Heart left ventricle (tissue), 16 donors: ENCODE results near the gene ELOA2. TPM values are rescaled to one million over a fixed set of nuclear protein-coding genes. Genes with fewer than 3 reads are reported as not detected.

Experiments used
- ATAC-seq, 4 donors: fragments of 200-7000 bp; cut with Tn5 transposase; one replicate each; pipeline ENCODE4 v1.9.1; 2020 to 2022; ENCODE audit warnings: moderate library complexity in 4 of 4, mild to moderate bottlenecking in 3 of 4, moderate number of reproducible peaks in 1 of 4
- DNase-seq, 5 donors: peaks; one replicate each; pipeline ENCODE4 v3.0.0-alpha.2; 2020
- H3K27ac ChIP-seq, 12 donors: fragments of 200-600 bp; sonication (generic) in 4 of 12; one replicate each; pipeline versions ENCODE4 v1.5.0 to v1.8.0; 2016 to 2022; ENCODE audit warnings: mild to moderate bottlenecking in 2 of 12
- H3K27me3 ChIP-seq, 9 donors: fragments of 200-600 bp; sonication (generic) in 2 of 9; one replicate each; pipeline versions ENCODE4 v1.5.1 to v1.8.0; 2016 to 2022; ENCODE audit warnings: mild to moderate bottlenecking in 3 of 9
- H3K36me3 ChIP-seq, 9 donors: fragments of 200-600 bp; sonication (generic) in 2 of 9; one replicate each; pipeline versions ENCODE4 v1.5.0 to v1.8.0; 2018 to 2022; ENCODE audit warnings: mild to moderate bottlenecking in 2 of 9
- H3K4me1 ChIP-seq, 12 donors: fragments of 200-600 bp; sonication (generic) in 4 of 12; one replicate each; pipeline versions ENCODE4 v1.5.0 to v1.8.0; 2016 to 2022; ENCODE audit warnings: mild to moderate bottlenecking in 3 of 12
- H3K4me3 ChIP-seq, 12 donors: fragments of 200-600 bp; sonication (generic) in 4 of 12; one replicate each; pipeline versions ENCODE4 v1.5.0 to v1.8.0; 2017 to 2022; ENCODE audit warnings: mild to moderate bottlenecking in 9 of 12, moderate library complexity in 4 of 12
- H3K9me3 ChIP-seq, 12 donors: fragments of 200-600 bp; sonication (generic) in 4 of 12; one replicate each; pipeline versions ENCODE4 v1.5.0 to v1.8.0; 2016 to 2022; ENCODE audit warnings: mild to moderate bottlenecking in 1 of 12
- POLR2A ChIP-seq, 2 donors: fragments of 450-650 bp; IDR thresholded peaks; one replicate each; pipeline ENCODE4 v1.6.1; 2017; ENCODE audit warnings: antibody characterized with exemption in 2 of 2, mild to moderate bottlenecking in 2 of 2, moderate library complexity in 2 of 2
- WGBS, 4 donors: extraction: QIAGEN DNeasy Blood & Tissue Kit in 2 of 4; methylation state at CpG; one replicate each; pipeline versions ENCODE4 v1.1.5 to v1.1.7; 2013 to 2018; 5-methylcytosine and 5-hydroxymethylcytosine counted together
- intact Hi-C, 10 donors: fragments of 100-400 bp; cut with DNase I; formaldehyde crosslinking; loops; one replicate each; pipeline versions ENCODE4 v1.11.1 to v1.14.2; 2022
- polyA plus RNA-seq, 2 donors: library from polyadenylated mRNA; stranded (reverse); fragments of 200-250 nt; gene quantifications; one replicate each; pipeline ENCODE4 v1.2.3, GENCODE V29; 2013
- total RNA-seq, 9 donors: library from RNA; depleted of rRNA in 2 of 9; stranded (reverse); fragments of >200 nt in 2 of 9; fragmentation: NEBNext Ultra II Directional in 3 of 9; extraction: Animal tissue kit (Norgen Biotek cat#: 25700) in 3 of 9; gene quantifications; one replicate each; pipeline versions ENCODE4 v1.1.0 to v1.2.4, GENCODE V29; 2016 to 2023
- TF ChIP-seq, protein P1 (sequence below), 12 donors: fragments of 200-600 bp; sonication (generic) in 4 of 12; IDR thresholded peaks; one replicate each; pipeline versions ENCODE4 v1.5.0 to v1.8.0; 2018 to 2022; ENCODE audit warnings: antibody characterized with exemption in 12 of 12, mild to moderate bottlenecking in 5 of 12
- donor health status: ischemic (EF 13 %, LVEDD 7.1; RV severe dilation, severe dysfunction).
- donor health status: healthy with polysubstance abuse.
- donor health status: DM: no; HTN: yes; CAD: no.
- donor health status: DM: no; HTN: no; CAD: no.
- donor health status: ischemic (EF 25% LVEDD 6.9; RV normal size, moderate dysfunction).
- donor health status: ischemic (EF 25% LVEDD 5.7; RV mildly dilated, moderate dysfunction).
- donor health status: healthy.
- donor health status: DM: yes; HTN: yes; CAD: no.
- donor health status: ischemic (EF 35%, LVEDD 5.7; RV mildly dilated, moderate dysfunction).
- donor health status: nonischemic (EF 11% LVEDD 7.7; RV severe dilation, severe dysfunction).
- donor health status: DM: yes; HTN: yes; CAD: no.
- donor health status: PGD.
- donor health status: ischemic (EF 29% LVEDD 5.4; RV normal size, mild dysfunction).
- donor health status: nonischemic (EF 23%, LVEDD 6.1; RV moderate dilation, normal function).

Gene ELOA2
- total and polyA plus RNA-seq, 11 donors = not detected

DNA sequence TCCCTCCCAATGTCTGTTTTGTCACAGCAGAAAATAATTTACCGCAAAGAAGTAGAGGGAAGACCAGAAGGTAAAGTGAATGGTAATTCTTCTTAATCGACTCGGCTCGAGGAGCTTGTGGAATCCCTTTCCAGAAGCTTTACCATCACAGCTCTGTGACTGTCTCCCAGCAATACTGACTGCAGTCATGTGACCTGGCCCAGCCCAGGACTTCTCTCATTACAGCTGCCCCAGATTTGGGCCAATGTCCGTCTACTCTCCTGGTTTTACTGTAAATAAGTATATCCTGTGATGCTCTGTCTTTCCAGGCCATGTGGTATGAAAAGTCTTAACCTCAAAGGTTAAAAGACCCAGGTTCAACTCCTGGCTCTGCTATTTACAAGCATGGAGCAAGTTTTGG lies 18.9 kb upstream of the ELOA2 start:
- TF ChIP-seq POLR2A (IDR thresholded peaks at IDR 0.05) = no peak
- TF ChIP-seq, protein P1, sequence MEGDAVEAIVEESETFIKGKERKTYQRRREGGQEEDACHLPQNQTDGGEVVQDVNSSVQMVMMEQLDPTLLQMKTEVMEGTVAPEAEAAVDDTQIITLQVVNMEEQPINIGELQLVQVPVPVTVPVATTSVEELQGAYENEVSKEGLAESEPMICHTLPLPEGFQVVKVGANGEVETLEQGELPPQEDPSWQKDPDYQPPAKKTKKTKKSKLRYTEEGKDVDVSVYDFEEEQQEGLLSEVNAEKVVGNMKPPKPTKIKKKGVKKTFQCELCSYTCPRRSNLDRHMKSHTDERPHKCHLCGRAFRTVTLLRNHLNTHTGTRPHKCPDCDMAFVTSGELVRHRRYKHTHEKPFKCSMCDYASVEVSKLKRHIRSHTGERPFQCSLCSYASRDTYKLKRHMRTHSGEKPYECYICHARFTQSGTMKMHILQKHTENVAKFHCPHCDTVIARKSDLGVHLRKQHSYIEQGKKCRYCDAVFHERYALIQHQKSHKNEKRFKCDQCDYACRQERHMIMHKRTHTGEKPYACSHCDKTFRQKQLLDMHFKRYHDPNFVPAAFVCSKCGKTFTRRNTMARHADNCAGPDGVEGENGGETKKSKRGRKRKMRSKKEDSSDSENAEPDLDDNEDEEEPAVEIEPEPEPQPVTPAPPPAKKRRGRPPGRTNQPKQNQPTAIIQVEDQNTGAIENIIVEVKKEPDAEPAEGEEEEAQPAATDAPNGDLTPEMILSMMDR (IDR thresholded peaks at IDR 0.05) = no peak
- intact Hi-C loops = loop anchor here in 6 of 10 donors (5.0 kb wide), 4 partner anchors 148 to 698 kb away; no protein-coding TSS in a partner anchor
- H3K36me3 ChIP-seq = no peaks in the 10 kb centered on the region
- H3K4me1 ChIP-seq = peaks cover 0 to 3% (median 0%) of the 10 kb centered on the region in 12 donors
- no peaks in the 10 kb centered on the region for H3K27me3 ChIP-seq
- no peak for ATAC-seq
- no peak for DNase-seq
- H3K27ac ChIP-seq = no peak overlapping the region
- WGBS, 4 donors = 78 to 89% (median 86%) methylated on average over 5 of the region's 5 CpGs
- H3K4me3 ChIP-seq = no peak overlapping the region
- no peaks in the 10 kb centered on the region for H3K9me3 ChIP-seq

DNA sequence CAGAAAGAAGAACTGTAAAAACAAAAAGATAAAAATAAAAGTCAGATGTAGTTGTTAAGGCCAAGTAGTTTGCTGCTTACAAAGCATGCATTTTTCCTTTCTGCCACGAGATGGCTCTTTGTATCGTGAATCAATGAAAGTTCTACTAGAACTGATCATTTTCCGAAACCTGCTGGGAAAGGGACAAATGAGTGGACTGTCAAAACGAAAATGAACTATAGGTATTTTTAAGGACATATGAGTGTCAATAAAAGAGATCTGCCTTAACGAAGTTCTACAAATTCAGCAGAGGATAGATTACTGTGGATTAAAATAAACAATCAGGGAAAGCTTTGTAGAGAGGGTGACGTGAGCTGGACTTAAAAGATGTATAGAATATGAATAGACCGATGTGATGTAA lies 15.0 kb upstream of the ELOA2 start:
- 33 to 44% (median 36%) methylated on average over 7 of the region's 7 CpGs for WGBS, 4 donors
- DNase-seq (peak in 1 of 5 donors; percentile 23), ATAC-seq (no peak)
- intact Hi-C loops = loop anchor here in 6 of 10 donors (2.0 to 5.0 kb wide), 5 partner anchors 152 to 702 kb away; no protein-coding TSS in a partner anchor
- Histone ChIP-seq H3K4me3 (no peak overlapping the region), H3K36me3 (no peaks in the 10 kb centered on the region), H3K9me3 (no peaks in the 10 kb centered on the region), H3K27ac (no peak overlapping the region), H3K4me1 (peaks cover 0 to 3% (median 0%) of the 10 kb centered on the region in 12 donors), H3K27me3 (no peaks in the 10 kb centered on the region)
- TF ChIP-seq POLR2A (IDR thresholded peaks at IDR 0.05) = no peak
- TF ChIP-seq, protein P1 (IDR thresholded peaks at IDR 0.05) = peak; percentile 37 to 71 (median 58)

DNA sequence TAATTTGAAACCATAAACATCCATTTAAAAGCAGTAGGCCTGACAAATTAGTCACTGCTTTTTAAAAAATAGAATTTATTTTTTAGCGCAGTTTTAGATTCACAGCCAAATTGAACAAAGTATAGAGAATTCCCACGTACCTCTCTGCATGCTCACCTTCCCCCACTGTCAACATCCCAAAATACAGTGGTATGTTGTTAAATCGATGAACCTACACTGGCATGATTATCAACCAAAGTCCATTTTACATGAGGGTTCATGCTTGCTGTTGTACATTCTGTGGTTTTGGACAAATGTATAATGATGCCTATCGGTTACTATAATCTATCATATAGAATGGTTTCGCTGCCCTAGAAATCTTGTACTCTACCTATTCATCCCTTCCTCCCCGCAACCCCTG lies 5.6 kb upstream of the ELOA2 start:
- WGBS, 4 donors = 93 to 96% (median 94%) methylated on average over 5 to 6 of the region's 6 CpGs
- DNase-seq (no peak), ATAC-seq (no peak)
- H3K27me3 ChIP-seq = no peaks in the 10 kb centered on the region
- intact Hi-C loops = no loop called here
- no peaks in the 10 kb centered on the region for H3K36me3 ChIP-seq
- no peaks in the 10 kb centered on the region for H3K9me3 ChIP-seq
- H3K4me1 ChIP-seq = no peaks in the 10 kb centered on the region
- no peak overlapping the region for H3K27ac ChIP-seq
- TF ChIP-seq, protein P1 (IDR thresholded peaks at IDR 0.05) = no peak
- TF ChIP-seq POLR2A (IDR thresholded peaks at IDR 0.05) = no peak
- H3K4me3 ChIP-seq = no peak overlapping the region

DNA sequence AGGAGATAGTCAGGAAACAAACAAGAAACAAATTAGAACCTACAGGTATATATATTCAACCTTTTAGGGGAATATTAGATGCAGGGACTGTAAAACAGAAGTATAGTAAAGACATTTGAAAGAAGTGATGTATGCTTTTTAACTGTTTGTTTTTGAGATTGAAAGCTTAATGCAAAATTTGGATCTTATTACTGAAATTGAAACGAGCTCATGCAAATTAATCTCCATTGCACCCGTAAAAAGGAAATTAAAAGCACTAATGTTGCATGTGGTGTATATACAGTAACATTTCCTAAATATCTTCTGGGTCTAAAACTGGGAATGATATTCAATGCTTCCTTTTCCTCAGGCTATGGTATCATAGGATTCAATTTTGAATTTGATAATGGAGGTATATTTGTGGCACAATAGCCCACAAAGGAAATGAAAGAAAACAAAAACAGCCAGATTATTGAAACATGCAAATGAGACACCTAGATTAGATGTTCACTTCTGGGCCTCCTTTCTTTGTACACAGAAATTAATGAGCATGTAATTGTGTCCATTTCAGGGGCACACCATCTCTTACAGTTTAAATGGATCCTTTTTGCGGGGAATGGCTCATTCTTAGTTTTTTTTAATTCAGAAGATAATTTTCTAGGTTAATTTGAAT lies 1.6 kb upstream of the ELOA2 start:
- DNase-seq (no peak), ATAC-seq (no peak)
- Histone ChIP-seq H3K36me3 (no peaks in the 10 kb centered on the region), H3K4me3 (no peak overlapping the region), H3K9me3 (no peaks in the 10 kb centered on the region), H3K4me1 (no peaks in the 10 kb centered on the region), H3K27me3 (no peaks in the 10 kb centered on the region), H3K27ac (no peak overlapping the region)
- TF ChIP-seq, protein P1 (IDR thresholded peaks at IDR 0.05) = no peak
- no peak for TF ChIP-seq POLR2A (IDR thresholded peaks at IDR 0.05)
- intact Hi-C loops = no loop called here
- WGBS, 4 donors = 86 to 92% (median 88%) methylated on average over 3 of the region's 3 CpGs
